ENCODE results near the gene SYTL3. TPM values are rescaled to one million over a fixed set of nuclear protein-coding genes. Genes with fewer than 3 reads are reported as not detected.

SYTL3 gene
- total and polyA plus RNA-seq, 2 of the 8 experiments (the other 6 are each of a cell fraction or from before 2014, with no cell fraction given) = 0.27 to 0.99 TPM

DNA sequence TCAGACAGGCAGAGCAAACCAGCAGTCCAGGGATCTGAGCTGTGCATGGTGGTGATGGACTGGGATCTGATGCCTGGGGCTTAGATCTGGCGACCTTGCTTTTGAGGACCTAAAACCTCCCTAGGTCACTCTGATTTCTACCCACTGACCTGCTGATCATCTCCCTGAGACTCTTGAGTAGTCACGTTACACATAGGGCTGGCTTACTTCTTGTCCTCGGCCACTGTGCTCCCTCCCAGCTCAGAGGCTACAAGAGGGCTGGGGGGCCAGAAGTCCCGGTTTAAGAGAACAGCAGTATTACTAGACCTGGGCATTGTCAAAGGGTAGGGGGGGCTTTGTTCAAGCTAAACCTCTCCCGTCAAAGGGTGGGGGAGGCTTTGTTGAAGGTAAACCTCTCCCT is 10.8 kb upstream of the SYTL3 start (continued):
- TF ChIP-seq, protein P1, sequence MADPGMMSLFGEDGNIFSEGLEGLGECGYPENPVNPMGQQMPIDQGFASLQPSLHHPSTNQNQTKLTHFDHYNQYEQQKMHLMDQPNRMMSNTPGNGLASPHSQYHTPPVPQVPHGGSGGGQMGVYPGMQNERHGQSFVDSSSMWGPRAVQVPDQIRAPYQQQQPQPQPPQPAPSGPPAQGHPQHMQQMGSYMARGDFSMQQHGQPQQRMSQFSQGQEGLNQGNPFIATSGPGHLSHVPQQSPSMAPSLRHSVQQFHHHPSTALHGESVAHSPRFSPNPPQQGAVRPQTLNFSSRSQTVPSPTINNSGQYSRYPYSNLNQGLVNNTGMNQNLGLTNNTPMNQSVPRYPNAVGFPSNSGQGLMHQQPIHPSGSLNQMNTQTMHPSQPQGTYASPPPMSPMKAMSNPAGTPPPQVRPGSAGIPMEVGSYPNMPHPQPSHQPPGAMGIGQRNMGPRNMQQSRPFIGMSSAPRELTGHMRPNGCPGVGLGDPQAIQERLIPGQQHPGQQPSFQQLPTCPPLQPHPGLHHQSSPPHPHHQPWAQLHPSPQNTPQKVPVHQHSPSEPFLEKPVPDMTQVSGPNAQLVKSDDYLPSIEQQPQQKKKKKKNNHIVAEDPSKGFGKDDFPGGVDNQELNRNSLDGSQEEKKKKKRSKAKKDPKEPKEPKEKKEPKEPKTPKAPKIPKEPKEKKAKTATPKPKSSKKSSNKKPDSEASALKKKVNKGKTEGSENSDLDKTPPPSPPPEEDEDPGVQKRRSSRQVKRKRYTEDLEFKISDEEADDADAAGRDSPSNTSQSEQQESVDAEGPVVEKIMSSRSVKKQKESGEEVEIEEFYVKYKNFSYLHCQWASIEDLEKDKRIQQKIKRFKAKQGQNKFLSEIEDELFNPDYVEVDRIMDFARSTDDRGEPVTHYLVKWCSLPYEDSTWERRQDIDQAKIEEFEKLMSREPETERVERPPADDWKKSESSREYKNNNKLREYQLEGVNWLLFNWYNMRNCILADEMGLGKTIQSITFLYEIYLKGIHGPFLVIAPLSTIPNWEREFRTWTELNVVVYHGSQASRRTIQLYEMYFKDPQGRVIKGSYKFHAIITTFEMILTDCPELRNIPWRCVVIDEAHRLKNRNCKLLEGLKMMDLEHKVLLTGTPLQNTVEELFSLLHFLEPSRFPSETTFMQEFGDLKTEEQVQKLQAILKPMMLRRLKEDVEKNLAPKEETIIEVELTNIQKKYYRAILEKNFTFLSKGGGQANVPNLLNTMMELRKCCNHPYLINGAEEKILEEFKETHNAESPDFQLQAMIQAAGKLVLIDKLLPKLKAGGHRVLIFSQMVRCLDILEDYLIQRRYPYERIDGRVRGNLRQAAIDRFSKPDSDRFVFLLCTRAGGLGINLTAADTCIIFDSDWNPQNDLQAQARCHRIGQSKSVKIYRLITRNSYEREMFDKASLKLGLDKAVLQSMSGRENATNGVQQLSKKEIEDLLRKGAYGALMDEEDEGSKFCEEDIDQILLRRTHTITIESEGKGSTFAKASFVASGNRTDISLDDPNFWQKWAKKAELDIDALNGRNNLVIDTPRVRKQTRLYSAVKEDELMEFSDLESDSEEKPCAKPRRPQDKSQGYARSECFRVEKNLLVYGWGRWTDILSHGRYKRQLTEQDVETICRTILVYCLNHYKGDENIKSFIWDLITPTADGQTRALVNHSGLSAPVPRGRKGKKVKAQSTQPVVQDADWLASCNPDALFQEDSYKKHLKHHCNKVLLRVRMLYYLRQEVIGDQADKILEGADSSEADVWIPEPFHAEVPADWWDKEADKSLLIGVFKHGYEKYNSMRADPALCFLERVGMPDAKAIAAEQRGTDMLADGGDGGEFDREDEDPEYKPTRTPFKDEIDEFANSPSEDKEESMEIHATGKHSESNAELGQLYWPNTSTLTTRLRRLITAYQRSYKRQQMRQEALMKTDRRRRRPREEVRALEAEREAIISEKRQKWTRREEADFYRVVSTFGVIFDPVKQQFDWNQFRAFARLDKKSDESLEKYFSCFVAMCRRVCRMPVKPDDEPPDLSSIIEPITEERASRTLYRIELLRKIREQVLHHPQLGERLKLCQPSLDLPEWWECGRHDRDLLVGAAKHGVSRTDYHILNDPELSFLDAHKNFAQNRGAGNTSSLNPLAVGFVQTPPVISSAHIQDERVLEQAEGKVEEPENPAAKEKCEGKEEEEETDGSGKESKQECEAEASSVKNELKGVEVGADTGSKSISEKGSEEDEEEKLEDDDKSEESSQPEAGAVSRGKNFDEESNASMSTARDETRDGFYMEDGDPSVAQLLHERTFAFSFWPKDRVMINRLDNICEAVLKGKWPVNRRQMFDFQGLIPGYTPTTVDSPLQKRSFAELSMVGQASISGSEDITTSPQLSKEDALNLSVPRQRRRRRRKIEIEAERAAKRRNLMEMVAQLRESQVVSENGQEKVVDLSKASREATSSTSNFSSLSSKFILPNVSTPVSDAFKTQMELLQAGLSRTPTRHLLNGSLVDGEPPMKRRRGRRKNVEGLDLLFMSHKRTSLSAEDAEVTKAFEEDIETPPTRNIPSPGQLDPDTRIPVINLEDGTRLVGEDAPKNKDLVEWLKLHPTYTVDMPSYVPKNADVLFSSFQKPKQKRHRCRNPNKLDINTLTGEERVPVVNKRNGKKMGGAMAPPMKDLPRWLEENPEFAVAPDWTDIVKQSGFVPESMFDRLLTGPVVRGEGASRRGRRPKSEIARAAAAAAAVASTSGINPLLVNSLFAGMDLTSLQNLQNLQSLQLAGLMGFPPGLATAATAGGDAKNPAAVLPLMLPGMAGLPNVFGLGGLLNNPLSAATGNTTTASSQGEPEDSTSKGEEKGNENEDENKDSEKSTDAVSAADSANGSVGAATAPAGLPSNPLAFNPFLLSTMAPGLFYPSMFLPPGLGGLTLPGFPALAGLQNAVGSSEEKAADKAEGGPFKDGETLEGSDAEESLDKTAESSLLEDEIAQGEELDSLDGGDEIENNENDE (IDR thresholded peaks at IDR 0.05; ENCODE audit: insufficient replicate concordance, low read length) = no peak
- TF ChIP-seq SIX5 (IDR thresholded peaks at IDR 0.05; ENCODE audit: low read depth, low read length) (no peak), POU5F1 (IDR thresholded peaks at IDR 0.05; ENCODE audit: low read depth, low read length) (no peak), RNF2 (IDR thresholded peaks at IDR 0.05; ENCODE audit: borderline replicate concordance, low read depth, low read length, missing control alignments, poor library complexity, severe bottlenecking) (no peak), TBP (IDR thresholded peaks at IDR 0.05; ENCODE audit: low read depth, low read length) (no peak), TCF12 (IDR thresholded peaks at IDR 0.05; ENCODE audit: low read depth, low read length) (no peak), CHD2 (IDR thresholded peaks at IDR 0.05; ENCODE audit: low read length) (no peak), FOSL1 (IDR thresholded peaks at IDR 0.05; ENCODE audit: insufficient read depth, low read depth, low read length) (no peak), GABPA (IDR thresholded peaks at IDR 0.05; ENCODE audit: borderline replicate concordance, insufficient read depth, low read length) (no peak)
- TF ChIP-seq, protein P2, sequence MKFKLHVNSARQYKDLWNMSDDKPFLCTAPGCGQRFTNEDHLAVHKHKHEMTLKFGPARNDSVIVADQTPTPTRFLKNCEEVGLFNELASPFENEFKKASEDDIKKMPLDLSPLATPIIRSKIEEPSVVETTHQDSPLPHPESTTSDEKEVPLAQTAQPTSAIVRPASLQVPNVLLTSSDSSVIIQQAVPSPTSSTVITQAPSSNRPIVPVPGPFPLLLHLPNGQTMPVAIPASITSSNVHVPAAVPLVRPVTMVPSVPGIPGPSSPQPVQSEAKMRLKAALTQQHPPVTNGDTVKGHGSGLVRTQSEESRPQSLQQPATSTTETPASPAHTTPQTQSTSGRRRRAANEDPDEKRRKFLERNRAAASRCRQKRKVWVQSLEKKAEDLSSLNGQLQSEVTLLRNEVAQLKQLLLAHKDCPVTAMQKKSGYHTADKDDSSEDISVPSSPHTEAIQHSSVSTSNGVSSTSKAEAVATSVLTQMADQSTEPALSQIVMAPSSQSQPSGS (IDR thresholded peaks at IDR 0.05; ENCODE audit: low read length) = no peak
